NCI-H345 treated with DMSO at 0.1 percent for 48 hours (cell line): ENCODE measurements around the gene APOL5.
"Not testable (repeated sequence)": the region's sequence is repeated elsewhere in the genome, so short reads cannot be mapped to it uniquely, and the experiment has no call there.

Experiments used
- DNase-seq: peaks from one replicate; lab custom pipeline; 2025; ENCODE audit not compliant: unreplicated experiment; lab: John Stamatoyannopoulos, UW

Gene APOL5

GRCh38 chr22:35708917-35709316 lies 8.8 kb upstream of the APOL5 start:
- DNase-seq: no peak

- DNase-seq: no peak
Measured at GRCh38 chr22:35711336-35711735, 6.3 kb upstream of the APOL5 start.

GRCh38 chr22:35712672-35713071 lies 5.0 kb upstream of the APOL5 start:
- no peak for DNase-seq

- DNase-seq: no peak
Measured at GRCh38 chr22:35719212-35719875, 1.7 kb downstream of the APOL5 start.

GRCh38 chr22:35721960-35722359 lies 4.3 kb downstream of the APOL5 start:
- no peak for DNase-seq

GRCh38 chr22:35725521-35725920 lies 7.8 kb downstream of the APOL5 start:
- no peak for DNase-seq

GRCh38 chr22:35726398-35726797 lies 8.7 kb downstream of the APOL5 start:
- DNase-seq: no peak

- no peak for DNase-seq
Measured at GRCh38 chr22:35726933-35727332, 9.3 kb downstream of the APOL5 start.

- no peak for DNase-seq
Measured at GRCh38 chr22:35727436-35727835, 9.8 kb downstream of the APOL5 start.

- peak; percentile 77 for DNase-seq
Measured at GRCh38 chr22:35728639-35729308, 11.1 kb downstream of the APOL5 start.

- no peak for DNase-seq
Measured at GRCh38 chr22:35729309-35729698, 11.6 kb downstream of the APOL5 start.

GRCh38 chr22:35731321-35731720 lies 13.6 kb downstream of the APOL5 start:
- no peak for DNase-seq

GRCh38 chr22:35732116-35732515 lies 14.4 kb downstream of the APOL5 start:
- no peak for DNase-seq

- no peak for DNase-seq
Measured at GRCh38 chr22:35733036-35733435, 15.4 kb downstream of the APOL5 start.

GRCh38 chr22:35733791-35734516 lies 16.3 kb downstream of the APOL5 start:
- DNase-seq: no peak

- no peak for DNase-seq
Measured at GRCh38 chr22:35734517-35734827, 16.8 kb downstream of the APOL5 start.

- no peak for DNase-seq
Measured at GRCh38 chr22:35735542-35735941, 17.9 kb downstream of the APOL5 start.

GRCh38 chr22:35736166-35736565 lies 18.5 kb downstream of the APOL5 start:
- DNase-seq: no peak

GRCh38 chr22:35736701-35737100 lies 19.0 kb downstream of the APOL5 start:
- DNase-seq: no peak

- not testable (repeated sequence) for DNase-seq
Measured at GRCh38 chr22:35737886-35738285, 20.2 kb downstream of the APOL5 start.

- no peak for DNase-seq
Measured at GRCh38 chr22:35739076-35739930, 21.6 kb downstream of the APOL5 start.
